HepG2 (cell line): Measurements from ENCODE around the gene STX12. TPM values are rescaled to one million over a fixed set of nuclear protein-coding genes. Genes with fewer than 3 reads are reported as not detected.

ENCODE experiments used
- BRCA1 ChIP-seq: sonication (generic); formaldehyde crosslinking; IDR thresholded peaks from 2 replicates; pipeline ENCODE4 v1.4.0; 2020; ENCODE audit warnings: missing genetic modification reagents
- CCAR2 ChIP-seq: fragments of 200-400 bp; formaldehyde crosslinking; optimal IDR thresholded peaks from 2 replicates; pipeline ENCODE3; 2018; ENCODE audit warnings: low read depth, mild to moderate bottlenecking, low read length, moderate library complexity
- DNMT3B ChIP-seq: conservative IDR thresholded peaks from 2 replicates; pipeline ENCODE4 v1.6.1; 2016; ENCODE audit warnings: missing biosample characterization, control low read depth
- E2F1 ChIP-seq: sonication (generic); formaldehyde crosslinking; IDR thresholded peaks from 2 replicates; pipeline ENCODE4 v1.5.0; 2020; ENCODE audit warnings: missing genetic modification reagents
- MED1 ChIP-seq: sonication (generic); formaldehyde crosslinking; IDR thresholded peaks from 2 replicates; pipeline ENCODE4 v1.4.0; 2020; ENCODE audit warnings: missing genetic modification reagents
- MED8 ChIP-seq: sonication (generic); formaldehyde crosslinking; IDR thresholded peaks from 2 replicates; pipeline ENCODE4 v1.8.1; 2023; ENCODE audit warnings: mild to moderate bottlenecking, missing genetic modification reagents; ENCODE audit not compliant: insufficient replicate concordance
- MYC ChIP-seq: sonication (generic); formaldehyde crosslinking; IDR thresholded peaks from 2 replicates; pipeline ENCODE4 v1.9.0; 2021; ENCODE audit warnings: missing genetic modification reagents, borderline replicate concordance
- NRL ChIP-seq: sonication (generic); formaldehyde crosslinking; IDR thresholded peaks from 2 replicates; pipeline ENCODE4 v1.5.0; 2020; ENCODE audit warnings: missing genetic modification reagents, mild to moderate bottlenecking, moderate library complexity, borderline replicate concordance
- PTBP1 ChIP-seq: fragments of 200-400 bp; formaldehyde crosslinking; IDR thresholded peaks from 2 replicates; pipeline ENCODE4 v1.6.1; 2018; ENCODE audit warnings: low read length, low read depth; ENCODE audit not compliant: poor library complexity, severe bottlenecking
- RFXANK ChIP-seq: IDR thresholded peaks from 2 replicates; pipeline ENCODE4 v1.6.1; 2016
- SATB2 ChIP-seq: sonication (generic); formaldehyde crosslinking; IDR thresholded peaks from 2 replicates; pipeline ENCODE4 v1.5.0; 2020; ENCODE audit warnings: missing genetic modification reagents
- TFDP2 ChIP-seq: sonication (generic); formaldehyde crosslinking; IDR thresholded peaks from 2 replicates; pipeline ENCODE4 v1.4.0; 2020; ENCODE audit warnings: missing genetic modification reagents
- TSC22D2 ChIP-seq: sonication (generic); formaldehyde crosslinking; IDR thresholded peaks from 2 replicates; pipeline ENCODE4 v1.5.1; 2020; ENCODE audit warnings: missing genetic modification reagents, mild to moderate bottlenecking, borderline replicate concordance
- YY1 ChIP-seq: IDR thresholded peaks from 2 replicates; pipeline ENCODE4 v1.6.1; 2011; ENCODE audit warnings: low read length, low read depth, moderate library complexity, mild to moderate bottlenecking; ENCODE audit not compliant: insufficient read depth, insufficient replicate concordance
- ZFP36L2 ChIP-seq: sonication (generic); formaldehyde crosslinking; IDR thresholded peaks from 2 replicates; pipeline ENCODE4 v1.4.0; 2020; ENCODE audit warnings: missing genetic modification reagents
- ZMYM3 ChIP-seq: sonication (generic); formaldehyde crosslinking; IDR thresholded peaks from 2 replicates; pipeline ENCODE4 v1.5.1; 2020; ENCODE audit warnings: mild to moderate bottlenecking, missing genetic modification reagents
- ZNF30 ChIP-seq: sonication (generic); formaldehyde crosslinking; IDR thresholded peaks from 2 replicates; pipeline ENCODE4 v1.5.0; 2020; ENCODE audit warnings: mild to moderate bottlenecking, missing genetic modification reagents
- ZNF589 ChIP-seq: sonication (generic); formaldehyde crosslinking; conservative IDR thresholded peaks from 2 replicates; pipeline ENCODE4 v1.8.0; 2022; ENCODE audit warnings: mild to moderate bottlenecking, moderate library complexity, missing genetic modification reagents
- ZNF607 ChIP-seq: sonication (generic); formaldehyde crosslinking; IDR thresholded peaks from 2 replicates; pipeline ENCODE4 v1.5.1; 2020; ENCODE audit warnings: missing genetic modification reagents, mild to moderate bottlenecking, borderline replicate concordance
- ZNF678 ChIP-seq: sonication (generic); formaldehyde crosslinking; IDR thresholded peaks from 2 replicates; pipeline ENCODE4 v1.4.0; 2020; ENCODE audit warnings: mild to moderate bottlenecking, missing genetic modification reagents
- ZNF800 ChIP-seq: sonication (generic); formaldehyde crosslinking; IDR thresholded peaks from 2 replicates; pipeline ENCODE4 v1.4.0; 2020; ENCODE audit warnings: missing genetic modification reagents
- polyA plus RNA-seq, 8 experiments: library from polyadenylated mRNA; depleted of rRNA in 3 of 8; stranded (reverse) in 7 of 8; unstranded in 1 of 8; fragments of >200 nt; fragmentation: Illumina TruSeq in 4 of 8; extraction: Trizol in 4 of 8; gene quantifications; 2 replicates each; pipeline versions ENCODE4 v1.2.1 to v1.2.3, GENCODE V29; 2011 to 2016; ENCODE audit warnings: low read depth in 4 of 8, missing spikeins in 1 of 8, mixed read lengths in 1 of 8; ENCODE audit not compliant: insufficient read depth in 1 of 8
- total RNA-seq, 5 experiments: library from RNA; depleted of rRNA; stranded (reverse); fragments of >200 nt; fragmentation: Illumina TruSeq; extraction: Trizol; gene quantifications; 2 replicates each; pipeline ENCODE4 v1.2.3, GENCODE V29; 2016; ENCODE audit warnings: low read depth in 1 of 5

Gene STX12
- total and polyA plus RNA-seq, 2 of the 13 experiments (the other 11 are each of a cell fraction or from before 2014, with no cell fraction given), result 9.0 to 19.7 TPM

- peak; percentile 31 for TF ChIP-seq MED8
- TF ChIP-seq PTBP1, result no peak
- TF ChIP-seq NRL (CRISPR knock-in tag), result no peak
- peak; percentile 54; the same call in 1 of the 2 replicates for TF ChIP-seq ZNF607 (CRISPR knock-in tag)
- TF ChIP-seq ZNF678 (CRISPR knock-in tag), result no peak
- TF ChIP-seq RFXANK (CRISPR knock-in tag), result 0 out of 2 replicates have a peak, but pooled peaks have one; percentile 37
- no peak for TF ChIP-seq ZNF589 (CRISPR knock-in tag)
- TF ChIP-seq TFDP2 (CRISPR knock-in tag), result peak; percentile 66
- TF ChIP-seq MYC (CRISPR knock-in tag), result peak; percentile 61; the same call in 1 of the 2 replicates
- peak; percentile 60 for TF ChIP-seq YY1
- peak; percentile 50; the same call in 1 of the 2 replicates for TF ChIP-seq SATB2 (CRISPR knock-in tag)
- peak; percentile 66; the same call in 1 of the 2 replicates for TF ChIP-seq ZNF800
- TF ChIP-seq ZNF30 (CRISPR knock-in tag), result no peak
- TF ChIP-seq CCAR2, result no peak
- no peak for TF ChIP-seq ZMYM3 (CRISPR knock-in tag)
- no peak for TF ChIP-seq ZFP36L2 (CRISPR knock-in tag)
- peak; percentile 36; the same call in 1 of the 2 replicates for TF ChIP-seq BRCA1 (CRISPR knock-in tag)
- peak; percentile 87 for TF ChIP-seq E2F1 (CRISPR knock-in tag)
- TF ChIP-seq MED1 (CRISPR knock-in tag), result peak; percentile 50; the same call in 1 of the 2 replicates
- TF ChIP-seq TSC22D2 (CRISPR knock-in tag), result no peak
- TF ChIP-seq DNMT3B (CRISPR knock-in tag), result 0 out of 2 replicates have a peak, but pooled peaks have one; percentile 24
Observed at GRCh38 chr1:27725374-27726172, 47.4 kb upstream of the STX12 start, which contains the start of gene FAM76A (continued).
